HEK293 (cell line): ENCODE measurements around the gene ARMC3.

Experiments used
- CTCF ChIA-PET: fragments of 350-600 bp; formaldehyde crosslinking; extraction: SDS; loops from one replicate; lab custom pipeline; 2021; ENCODE audit warnings: antibody characterized with exemption; lab: Yijun Ruan, JAX
- POLR2A ChIA-PET: fragments of 300-600 bp; formaldehyde crosslinking; extraction: SDS; loops from one replicate; lab custom pipeline; 2020; ENCODE audit warnings: antibody characterized with exemption, inconsistent platforms; lab: Yijun Ruan, JAX
- H3K27ac ChIP-seq: fragments of 200-500 bp; sonication (Bioruptor generic); 2 replicates; pipeline ENCODE4 v1.5.1; 2014; ENCODE audit warnings: low read depth, low read length, control low read depth, inconsistent platforms; ENCODE audit errors: extremely low read depth
- H3K36me3 ChIP-seq, 2 experiments: fragments of 200-500 bp in 1 of 2; sonication (Bioruptor generic) in 1 of 2; 1 replicate in 1 of 2; 2 replicates in 1 of 2; pipeline ENCODE4 v1.5.1; 2014 to 2017; ENCODE audit warnings: inconsistent platforms in 2 of 2, low read length in 2 of 2; ENCODE audit not compliant: control insufficient read depth in 2 of 2, insufficient read depth in 1 of 2
- H3K4me1 ChIP-seq: fragments of 200-500 bp; sonication (Bioruptor generic); 2 replicates; pipeline ENCODE4 v1.5.1; 2014; ENCODE audit warnings: mild to moderate bottlenecking, low read length, inconsistent platforms; ENCODE audit not compliant: control insufficient read depth, insufficient read depth
- H3K4me3 ChIP-seq: 2 replicates; pipeline ENCODE4 v1.5.1; 2011; ENCODE audit warnings: low read depth, mild to moderate bottlenecking, control low read depth, low read length, moderate library complexity
- H3K9me3 ChIP-seq: fragments of 200-500 bp; sonication (Bioruptor generic); 2 replicates; pipeline ENCODE4 v1.5.1; 2014; ENCODE audit warnings: low read depth, low read length, inconsistent platforms; ENCODE audit not compliant: control insufficient read depth, insufficient read depth
- FEZF1 ChIP-seq: fragments of 450-650 bp; formaldehyde crosslinking; IDR thresholded peaks from 2 replicates; pipeline ENCODE4 v1.5.1; 2016; ENCODE audit warnings: missing biosample characterization, missing genetic modification characterization
- GFI1B ChIP-seq: fragments of 450-650 bp; formaldehyde crosslinking; IDR thresholded peaks from 2 replicates; pipeline ENCODE4 v1.5.1; 2016; ENCODE audit warnings: missing biosample characterization, missing genetic modification characterization
- GLI2 ChIP-seq: fragments of 450-650 bp; formaldehyde crosslinking; IDR thresholded peaks from 2 replicates; pipeline ENCODE4; 2017; ENCODE audit warnings: missing biosample characterization, missing genetic modification characterization, low read depth, borderline replicate concordance
- GLIS2 ChIP-seq: fragments of 450-650 bp; formaldehyde crosslinking; IDR thresholded peaks from 2 replicates; pipeline ENCODE4 v1.5.1; 2016; ENCODE audit warnings: missing biosample characterization, missing genetic modification characterization
- HOXC10 ChIP-seq: sonication (generic); formaldehyde crosslinking; IDR thresholded peaks from 2 replicates; pipeline ENCODE4 v1.8.1; 2023; ENCODE audit warnings: mild to moderate bottlenecking, missing genetic modification reagents
- IKZF3 ChIP-seq: fragments of 450-650 bp; IDR thresholded peaks from 2 replicates; pipeline ENCODE4 v1.5.0; 2018; ENCODE audit warnings: missing biosample characterization, mild to moderate bottlenecking, missing genetic modification characterization, moderate library complexity
- PRDM4 ChIP-seq: fragments of 450-650 bp; formaldehyde crosslinking; IDR thresholded peaks from 2 replicates; pipeline ENCODE4 v1.5.1; 2017; ENCODE audit warnings: missing biosample characterization, missing genetic modification characterization
- PRDM6 ChIP-seq: fragments of 450-650 bp; formaldehyde crosslinking; IDR thresholded peaks from 2 replicates; pipeline ENCODE4 v1.5.1; 2017; ENCODE audit warnings: missing biosample characterization, missing genetic modification characterization
- TSHZ1 ChIP-seq: fragments of 450-650 bp; formaldehyde crosslinking; IDR thresholded peaks from 2 replicates; pipeline ENCODE4 v1.5.1; 2016; ENCODE audit warnings: missing biosample characterization, missing genetic modification characterization, borderline replicate concordance
- ZBTB17 ChIP-seq: fragments of 450-650 bp; formaldehyde crosslinking; IDR thresholded peaks from 2 replicates; pipeline ENCODE4 v1.5.1; 2016; ENCODE audit warnings: missing biosample characterization, missing genetic modification characterization
- ZBTB7A ChIP-seq: fragments of 450-650 bp; formaldehyde crosslinking; IDR thresholded peaks from 2 replicates; pipeline ENCODE4 v1.5.1; 2016; ENCODE audit warnings: low read depth, missing biosample characterization, missing genetic modification characterization
- ZBTB8A ChIP-seq: fragments of 450-650 bp; formaldehyde crosslinking; IDR thresholded peaks from 2 replicates; pipeline ENCODE4 v1.5.1; 2016; ENCODE audit warnings: missing biosample characterization, missing genetic modification characterization
- ZEB2 ChIP-seq: fragments of 450-650 bp; formaldehyde crosslinking; IDR thresholded peaks from 2 replicates; pipeline ENCODE4 v1.5.1; 2016; ENCODE audit warnings: missing biosample characterization, missing genetic modification characterization
- ZFHX2 ChIP-seq: fragments of 450-650 bp; formaldehyde crosslinking; conservative IDR thresholded peaks from 2 replicates; pipeline ENCODE4 v1.5.1; 2016; ENCODE audit warnings: missing biosample characterization, missing genetic modification characterization
- ZNF146 ChIP-seq: fragments of 450-650 bp; formaldehyde crosslinking; IDR thresholded peaks from 2 replicates; pipeline ENCODE4 v1.5.1; 2016; ENCODE audit warnings: missing biosample characterization, missing genetic modification characterization
- ZNF302 ChIP-seq: fragments of 450-650 bp; formaldehyde crosslinking; IDR thresholded peaks from 2 replicates; pipeline ENCODE4 v1.5.1; 2016; ENCODE audit warnings: missing biosample characterization, missing genetic modification characterization, low read depth
- ZNF37A ChIP-seq: fragments of 450-650 bp; IDR thresholded peaks from 2 replicates; pipeline ENCODE4 v1.5.1; 2018; ENCODE audit warnings: missing biosample characterization, missing genetic modification characterization
- ZNF626 ChIP-seq: fragments of 450-650 bp; sonication (Bioruptor Pico); formaldehyde crosslinking; IDR thresholded peaks from 2 replicates; pipeline ENCODE4 v1.5.1; 2018; ENCODE audit warnings: missing biosample characterization, missing genetic modification characterization, inconsistent platforms
- ZNF843 ChIP-seq: fragments of 450-650 bp; formaldehyde crosslinking; IDR thresholded peaks from 2 replicates; pipeline ENCODE4 v1.5.1; 2016; ENCODE audit warnings: missing biosample characterization, missing genetic modification characterization
- ZSCAN30 ChIP-seq: fragments of 450-650 bp; IDR thresholded peaks from 2 replicates; pipeline ENCODE4 v1.5.1; 2018; ENCODE audit warnings: missing biosample characterization, mild to moderate bottlenecking, missing genetic modification characterization, moderate library complexity
- TF ChIP-seq, protein P1 (sequence below): fragments of 450-650 bp; formaldehyde crosslinking; IDR thresholded peaks from 2 replicates; pipeline ENCODE4 v1.5.1; 2016; ENCODE audit warnings: missing biosample characterization, missing genetic modification characterization
- TF ChIP-seq, protein P2 (sequence below): fragments of 450-650 bp; formaldehyde crosslinking; IDR thresholded peaks from 2 replicates; pipeline ENCODE4 v1.5.1; 2017; ENCODE audit warnings: missing biosample characterization, missing genetic modification characterization
- TF ChIP-seq, protein P3 (sequence below): fragments of 450-650 bp; formaldehyde crosslinking; IDR thresholded peaks from 2 replicates; pipeline ENCODE4 v1.5.1; 2016; ENCODE audit warnings: missing biosample characterization, missing genetic modification characterization, low read depth
- TF ChIP-seq, protein P4 (sequence below): fragments of 450-650 bp; formaldehyde crosslinking; IDR thresholded peaks from 2 replicates; pipeline ENCODE4 v1.5.1; 2016; ENCODE audit warnings: missing biosample characterization, missing genetic modification characterization
- TF ChIP-seq, protein P5 (sequence below): fragments of 450-650 bp; formaldehyde crosslinking; IDR thresholded peaks from 2 replicates; pipeline ENCODE4 v1.5.1; 2016; ENCODE audit warnings: missing biosample characterization, missing genetic modification characterization

The ARMC3 gene

DNA sequence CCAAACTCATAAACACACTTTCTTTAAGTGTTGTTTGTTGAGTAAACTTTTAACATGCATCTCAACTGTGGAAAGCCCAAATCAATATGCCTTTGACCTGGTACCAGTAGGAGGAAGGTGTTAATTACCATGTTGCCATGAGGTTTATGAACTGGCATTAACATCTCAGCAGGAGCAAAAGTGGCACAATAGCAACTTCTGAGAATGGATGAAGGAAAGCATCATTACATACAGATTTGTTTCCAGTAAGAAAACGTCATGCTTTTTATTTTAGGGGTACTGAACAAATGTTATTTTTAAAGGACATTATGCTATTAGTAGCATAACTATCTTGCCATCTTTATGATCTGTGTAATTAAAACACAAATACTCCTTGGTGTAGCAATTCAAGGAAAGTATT, 51.1 kb downstream of the ARMC3 start:
- Histone ChIP-seq H3K36me3 (no peaks in the 10 kb centered on the region), H3K27ac (no peak overlapping the region), H3K4me1 (no peaks in the 10 kb centered on the region; the same call in 1 of the 2 replicates), H3K4me3 (no peak overlapping the region), H3K9me3 (no peaks in the 10 kb centered on the region)
- POLR2A ChIA-PET: no interaction called here
- CTCF ChIA-PET: interaction anchor here (0.5 to 2.2 kb wide), 2 partner anchors 10 to 155 kb away, joined by 3 to 6 read pairs; no protein-coding TSS in a partner anchor
- 0 out of 2 replicates have a peak, but pooled peaks have one; percentile 37 for TF ChIP-seq GLIS2 (tag by site-specific recombination)
- TF ChIP-seq, protein P1, sequence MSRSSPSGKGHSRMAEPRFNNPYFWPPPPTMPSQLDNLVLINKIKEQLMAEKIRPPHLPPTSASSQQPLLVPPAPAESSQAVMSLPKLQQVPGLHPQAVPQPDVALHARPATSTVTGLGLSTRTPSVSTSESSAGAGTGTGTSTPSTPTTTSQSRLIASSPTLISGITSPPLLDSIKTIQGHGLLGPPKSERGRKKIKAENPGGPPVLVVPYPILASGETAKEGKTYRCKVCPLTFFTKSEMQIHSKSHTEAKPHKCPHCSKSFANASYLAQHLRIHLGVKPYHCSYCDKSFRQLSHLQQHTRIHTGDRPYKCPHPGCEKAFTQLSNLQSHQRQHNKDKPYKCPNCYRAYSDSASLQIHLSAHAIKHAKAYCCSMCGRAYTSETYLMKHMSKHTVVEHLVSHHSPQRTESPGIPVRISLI (tag by site-specific recombination): peak; percentile 77; the same call in 1 of the 2 replicates
- TF ChIP-seq ZNF146 (tag by site-specific recombination): peak; percentile 30; the same call in 1 of the 2 replicates
- peak; percentile 91 for TF ChIP-seq IKZF3
- TF ChIP-seq ZBTB7A (tag by site-specific recombination): peak; percentile 70
- TF ChIP-seq, protein P2, sequence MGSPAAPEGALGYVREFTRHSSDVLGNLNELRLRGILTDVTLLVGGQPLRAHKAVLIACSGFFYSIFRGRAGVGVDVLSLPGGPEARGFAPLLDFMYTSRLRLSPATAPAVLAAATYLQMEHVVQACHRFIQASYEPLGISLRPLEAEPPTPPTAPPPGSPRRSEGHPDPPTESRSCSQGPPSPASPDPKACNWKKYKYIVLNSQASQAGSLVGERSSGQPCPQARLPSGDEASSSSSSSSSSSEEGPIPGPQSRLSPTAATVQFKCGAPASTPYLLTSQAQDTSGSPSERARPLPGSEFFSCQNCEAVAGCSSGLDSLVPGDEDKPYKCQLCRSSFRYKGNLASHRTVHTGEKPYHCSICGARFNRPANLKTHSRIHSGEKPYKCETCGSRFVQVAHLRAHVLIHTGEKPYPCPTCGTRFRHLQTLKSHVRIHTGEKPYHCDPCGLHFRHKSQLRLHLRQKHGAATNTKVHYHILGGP: peak; percentile 70
- peak; percentile 77 for TF ChIP-seq PRDM6
- TF ChIP-seq, protein P3, sequence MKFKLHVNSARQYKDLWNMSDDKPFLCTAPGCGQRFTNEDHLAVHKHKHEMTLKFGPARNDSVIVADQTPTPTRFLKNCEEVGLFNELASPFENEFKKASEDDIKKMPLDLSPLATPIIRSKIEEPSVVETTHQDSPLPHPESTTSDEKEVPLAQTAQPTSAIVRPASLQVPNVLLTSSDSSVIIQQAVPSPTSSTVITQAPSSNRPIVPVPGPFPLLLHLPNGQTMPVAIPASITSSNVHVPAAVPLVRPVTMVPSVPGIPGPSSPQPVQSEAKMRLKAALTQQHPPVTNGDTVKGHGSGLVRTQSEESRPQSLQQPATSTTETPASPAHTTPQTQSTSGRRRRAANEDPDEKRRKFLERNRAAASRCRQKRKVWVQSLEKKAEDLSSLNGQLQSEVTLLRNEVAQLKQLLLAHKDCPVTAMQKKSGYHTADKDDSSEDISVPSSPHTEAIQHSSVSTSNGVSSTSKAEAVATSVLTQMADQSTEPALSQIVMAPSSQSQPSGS: peak; percentile 60; the same call in 1 of the 2 replicates
- no peak for TF ChIP-seq ZNF302 (tag by site-specific recombination)
- TF ChIP-seq ZNF626 (tag by site-specific recombination): no peak
- no peak for TF ChIP-seq ZNF37A (tag by site-specific recombination)
- peak; percentile 65; the same call in 1 of the 2 replicates for TF ChIP-seq ZBTB8A
- TF ChIP-seq GFI1B (tag by site-specific recombination): peak; percentile 76
- no peak for TF ChIP-seq HOXC10 (CRISPR knock-in tag)
- peak; percentile 73 for TF ChIP-seq PRDM4
- TF ChIP-seq, protein P4, sequence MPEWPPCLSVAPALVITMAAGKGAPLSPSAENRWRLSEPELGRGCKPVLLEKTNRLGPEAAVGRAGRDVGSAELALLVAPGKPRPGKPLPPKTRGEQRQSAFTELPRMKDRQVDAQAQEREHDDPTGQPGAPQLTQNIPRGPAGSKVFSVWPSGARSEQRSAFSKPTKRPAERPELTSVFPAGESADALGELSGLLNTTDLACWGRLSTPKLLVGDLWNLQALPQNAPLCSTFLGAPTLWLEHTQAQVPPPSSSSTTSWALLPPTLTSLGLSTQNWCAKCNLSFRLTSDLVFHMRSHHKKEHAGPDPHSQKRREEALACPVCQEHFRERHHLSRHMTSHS: peak; percentile 76; the same call in 1 of the 2 replicates
- TF ChIP-seq ZFHX2 (tag by site-specific recombination): peak; percentile 62
- TF ChIP-seq ZSCAN30 (tag by site-specific recombination): no peak
- 0 out of 2 replicates have a peak, but pooled peaks have one; percentile 60 for TF ChIP-seq ZEB2 (tag by site-specific recombination)
- TF ChIP-seq FEZF1 (tag by site-specific recombination): peak; percentile 95
- TF ChIP-seq GLI2: peak; percentile 86
- peak; percentile 96 for TF ChIP-seq ZNF843 (tag by site-specific recombination)
- TF ChIP-seq, protein P5, sequence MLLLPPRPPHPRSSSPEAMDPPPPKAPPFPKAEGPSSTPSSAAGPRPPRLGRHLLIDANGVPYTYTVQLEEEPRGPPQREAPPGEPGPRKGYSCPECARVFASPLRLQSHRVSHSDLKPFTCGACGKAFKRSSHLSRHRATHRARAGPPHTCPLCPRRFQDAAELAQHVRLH (tag by site-specific recombination): peak; percentile 49; the same call in 1 of the 2 replicates
- TF ChIP-seq TSHZ1 (tag by site-specific recombination): peak; percentile 73; the same call in 1 of the 2 replicates
- peak; percentile 43; the same call in 1 of the 2 replicates for TF ChIP-seq ZBTB17
